ENCODE data around the gene TNRC6C.

DNA sequence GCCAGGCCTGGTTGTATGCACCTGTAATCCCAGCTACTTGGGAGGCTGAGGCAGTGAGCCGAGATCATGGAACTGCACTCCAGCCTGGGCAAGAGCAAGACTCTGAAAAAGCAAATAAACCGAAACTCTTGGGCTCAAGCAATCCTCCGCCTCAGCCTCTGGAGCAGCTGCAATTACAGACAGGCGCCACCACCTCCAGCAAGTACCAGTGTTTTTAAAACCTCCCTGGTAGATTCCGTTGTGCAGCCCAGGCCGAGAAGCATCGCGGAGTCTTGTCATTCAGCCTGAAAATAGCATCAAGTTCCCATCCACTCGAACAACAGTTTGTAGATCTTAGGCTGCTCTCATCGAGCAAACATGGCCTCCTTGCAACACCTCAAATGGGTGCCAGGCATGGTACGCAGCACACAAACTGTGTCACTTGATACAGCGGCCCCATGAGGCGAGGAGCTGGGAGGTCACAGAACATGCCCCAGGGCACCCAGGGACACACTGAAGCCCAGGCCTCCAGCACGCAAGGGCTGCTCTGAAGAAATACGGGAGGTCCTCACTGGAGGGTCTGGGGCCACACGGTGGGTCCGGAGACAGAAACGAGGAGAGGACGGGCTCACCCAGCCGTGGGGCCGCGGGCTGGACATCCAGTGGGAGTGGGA lies 152.0 kb downstream of the TNRC6C start:
- TF ChIP-seq, protein P1, sequence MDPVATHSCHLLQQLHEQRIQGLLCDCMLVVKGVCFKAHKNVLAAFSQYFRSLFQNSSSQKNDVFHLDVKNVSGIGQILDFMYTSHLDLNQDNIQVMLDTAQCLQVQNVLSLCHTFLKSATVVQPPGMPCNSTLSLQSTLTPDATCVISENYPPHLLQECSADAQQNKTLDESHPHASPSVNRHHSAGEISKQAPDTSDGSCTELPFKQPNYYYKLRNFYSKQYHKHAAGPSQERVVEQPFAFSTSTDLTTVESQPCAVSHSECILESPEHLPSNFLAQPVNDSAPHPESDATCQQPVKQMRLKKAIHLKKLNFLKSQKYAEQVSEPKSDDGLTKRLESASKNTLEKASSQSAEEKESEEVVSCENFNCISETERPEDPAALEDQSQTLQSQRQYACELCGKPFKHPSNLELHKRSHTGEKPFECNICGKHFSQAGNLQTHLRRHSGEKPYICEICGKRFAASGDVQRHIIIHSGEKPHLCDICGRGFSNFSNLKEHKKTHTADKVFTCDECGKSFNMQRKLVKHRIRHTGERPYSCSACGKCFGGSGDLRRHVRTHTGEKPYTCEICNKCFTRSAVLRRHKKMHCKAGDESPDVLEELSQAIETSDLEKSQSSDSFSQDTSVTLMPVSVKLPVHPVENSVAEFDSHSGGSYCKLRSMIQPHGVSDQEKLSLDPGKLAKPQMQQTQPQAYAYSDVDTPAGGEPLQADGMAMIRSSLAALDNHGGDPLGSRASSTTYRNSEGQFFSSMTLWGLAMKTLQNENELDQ (tag by site-specific recombination; IDR thresholded peaks at IDR 0.05; ENCODE audit: low read depth), result no peak
- TF ChIP-seq KLF10 (tag by site-specific recombination; IDR thresholded peaks at IDR 0.05), result no peak
- no peak for TF ChIP-seq ZNF169 (tag by site-specific recombination; IDR thresholded peaks at IDR 0.05)
- no peak for TF ChIP-seq ZNF416 (tag by site-specific recombination; IDR thresholded peaks at IDR 0.05)
- TF ChIP-seq ZBTB20 (tag by site-specific recombination; IDR thresholded peaks at IDR 0.05), result no peak
- TF ChIP-seq, protein P2, sequence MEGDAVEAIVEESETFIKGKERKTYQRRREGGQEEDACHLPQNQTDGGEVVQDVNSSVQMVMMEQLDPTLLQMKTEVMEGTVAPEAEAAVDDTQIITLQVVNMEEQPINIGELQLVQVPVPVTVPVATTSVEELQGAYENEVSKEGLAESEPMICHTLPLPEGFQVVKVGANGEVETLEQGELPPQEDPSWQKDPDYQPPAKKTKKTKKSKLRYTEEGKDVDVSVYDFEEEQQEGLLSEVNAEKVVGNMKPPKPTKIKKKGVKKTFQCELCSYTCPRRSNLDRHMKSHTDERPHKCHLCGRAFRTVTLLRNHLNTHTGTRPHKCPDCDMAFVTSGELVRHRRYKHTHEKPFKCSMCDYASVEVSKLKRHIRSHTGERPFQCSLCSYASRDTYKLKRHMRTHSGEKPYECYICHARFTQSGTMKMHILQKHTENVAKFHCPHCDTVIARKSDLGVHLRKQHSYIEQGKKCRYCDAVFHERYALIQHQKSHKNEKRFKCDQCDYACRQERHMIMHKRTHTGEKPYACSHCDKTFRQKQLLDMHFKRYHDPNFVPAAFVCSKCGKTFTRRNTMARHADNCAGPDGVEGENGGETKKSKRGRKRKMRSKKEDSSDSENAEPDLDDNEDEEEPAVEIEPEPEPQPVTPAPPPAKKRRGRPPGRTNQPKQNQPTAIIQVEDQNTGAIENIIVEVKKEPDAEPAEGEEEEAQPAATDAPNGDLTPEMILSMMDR (tag by site-specific recombination; IDR thresholded peaks at IDR 0.05), result no peak
- no peak for TF ChIP-seq ZNF660 (tag by site-specific recombination; IDR thresholded peaks at IDR 0.05)
- TF ChIP-seq, protein P3, sequence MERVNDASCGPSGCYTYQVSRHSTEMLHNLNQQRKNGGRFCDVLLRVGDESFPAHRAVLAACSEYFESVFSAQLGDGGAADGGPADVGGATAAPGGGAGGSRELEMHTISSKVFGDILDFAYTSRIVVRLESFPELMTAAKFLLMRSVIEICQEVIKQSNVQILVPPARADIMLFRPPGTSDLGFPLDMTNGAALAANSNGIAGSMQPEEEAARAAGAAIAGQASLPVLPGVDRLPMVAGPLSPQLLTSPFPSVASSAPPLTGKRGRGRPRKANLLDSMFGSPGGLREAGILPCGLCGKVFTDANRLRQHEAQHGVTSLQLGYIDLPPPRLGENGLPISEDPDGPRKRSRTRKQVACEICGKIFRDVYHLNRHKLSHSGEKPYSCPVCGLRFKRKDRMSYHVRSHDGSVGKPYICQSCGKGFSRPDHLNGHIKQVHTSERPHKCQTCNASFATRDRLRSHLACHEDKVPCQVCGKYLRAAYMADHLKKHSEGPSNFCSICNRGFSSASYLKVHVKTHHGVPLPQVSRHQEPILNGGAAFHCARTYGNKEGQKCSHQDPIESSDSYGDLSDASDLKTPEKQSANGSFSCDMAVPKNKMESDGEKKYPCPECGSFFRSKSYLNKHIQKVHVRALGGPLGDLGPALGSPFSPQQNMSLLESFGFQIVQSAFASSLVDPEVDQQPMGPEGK (tag by site-specific recombination; IDR thresholded peaks at IDR 0.05), result no peak
- TF ChIP-seq, protein P4, sequence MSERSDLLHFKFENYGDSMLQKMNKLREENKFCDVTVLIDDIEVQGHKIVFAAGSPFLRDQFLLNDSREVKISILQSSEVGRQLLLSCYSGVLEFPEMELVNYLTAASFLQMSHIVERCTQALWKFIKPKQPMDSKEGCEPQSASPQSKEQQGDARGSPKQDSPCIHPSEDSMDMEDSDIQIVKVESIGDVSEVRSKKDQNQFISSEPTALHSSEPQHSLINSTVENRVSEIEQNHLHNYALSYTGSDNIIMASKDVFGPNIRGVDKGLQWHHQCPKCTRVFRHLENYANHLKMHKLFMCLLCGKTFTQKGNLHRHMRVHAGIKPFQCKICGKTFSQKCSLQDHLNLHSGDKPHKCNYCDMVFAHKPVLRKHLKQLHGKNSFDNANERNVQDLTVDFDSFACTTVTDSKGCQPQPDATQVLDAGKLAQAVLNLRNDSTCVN (tag by site-specific recombination; optimal IDR thresholded peaks at IDR 0.05), result no peak
- no peak for TF ChIP-seq ZNF560 (tag by site-specific recombination; IDR thresholded peaks at IDR 0.05; ENCODE audit: borderline replicate concordance)
- TF ChIP-seq ZNF202 (tag by site-specific recombination; IDR thresholded peaks at IDR 0.05; ENCODE audit: borderline replicate concordance), result no peak
- TF ChIP-seq, protein P5, sequence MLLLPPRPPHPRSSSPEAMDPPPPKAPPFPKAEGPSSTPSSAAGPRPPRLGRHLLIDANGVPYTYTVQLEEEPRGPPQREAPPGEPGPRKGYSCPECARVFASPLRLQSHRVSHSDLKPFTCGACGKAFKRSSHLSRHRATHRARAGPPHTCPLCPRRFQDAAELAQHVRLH (tag by site-specific recombination; IDR thresholded peaks at IDR 0.05), result no peak
- TF ChIP-seq, protein P6, sequence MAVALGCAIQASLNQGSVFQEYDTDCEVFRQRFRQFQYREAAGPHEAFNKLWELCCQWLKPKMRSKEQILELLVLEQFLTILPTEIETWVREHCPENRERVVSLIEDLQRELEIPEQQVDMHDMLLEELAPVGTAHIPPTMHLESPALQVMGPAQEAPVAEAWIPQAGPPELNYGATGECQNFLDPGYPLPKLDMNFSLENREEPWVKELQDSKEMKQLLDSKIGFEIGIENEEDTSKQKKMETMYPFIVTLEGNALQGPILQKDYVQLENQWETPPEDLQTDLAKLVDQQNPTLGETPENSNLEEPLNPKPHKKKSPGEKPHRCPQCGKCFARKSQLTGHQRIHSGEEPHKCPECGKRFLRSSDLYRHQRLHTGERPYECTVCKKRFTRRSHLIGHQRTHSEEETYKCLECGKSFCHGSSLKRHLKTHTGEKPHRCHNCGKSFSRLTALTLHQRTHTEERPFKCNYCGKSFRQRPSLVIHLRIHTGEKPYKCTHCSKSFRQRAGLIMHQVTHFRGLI (tag by site-specific recombination; IDR thresholded peaks at IDR 0.05), result no peak
- no peak for TF ChIP-seq ZNF24 (tag by site-specific recombination; IDR thresholded peaks at IDR 0.05)

Measured in HEK293 (cell line).